WERI-Rb-1 (cell line): Measurements from ENCODE around the gene AFDN.

Experiments used
- DNase-seq: peaks from one replicate; pipeline ENCODE4 v3.0.0-alpha.2; 2020
- H3K27ac ChIP-seq: fragments of 250-450 bp; sonication (Bioruptor Pico); 2 replicates; pipeline ENCODE4 v1.5.1; 2020; ENCODE audit warnings: mild to moderate bottlenecking, moderate library complexity
- H3K27me3 ChIP-seq: fragments of 250-450 bp; sonication (Bioruptor Pico); 2 replicates; pipeline ENCODE4 v1.5.1; 2021; ENCODE audit warnings: mild to moderate bottlenecking, low read depth, moderate library complexity; ENCODE audit not compliant: insufficient read depth, severe bottlenecking
- H3K36me3 ChIP-seq: fragments of 250-450 bp; sonication (Bioruptor Pico); 2 replicates; pipeline ENCODE4 v1.5.1; 2020; ENCODE audit warnings: mild to moderate bottlenecking, moderate library complexity
- H3K4me3 ChIP-seq: 2 replicates; pipeline ENCODE4 v1.5.1; 2011; ENCODE audit warnings: low read depth, mild to moderate bottlenecking, control low read depth, low read length
- H3K9me3 ChIP-seq: fragments of 250-450 bp; sonication (Bioruptor Pico); 2 replicates; pipeline ENCODE4 v1.5.1; 2021; ENCODE audit warnings: mild to moderate bottlenecking, moderate library complexity; ENCODE audit not compliant: severe bottlenecking
- CTCF ChIP-seq: IDR thresholded peaks from 2 replicates; pipeline ENCODE4 v1.5.1; 2011; ENCODE audit warnings: low read depth, mild to moderate bottlenecking, control low read depth, inconsistent platforms, low read length

AFDN gene

GRCh38 chr6:167963589-167964057 lies 136.9 kb downstream of the AFDN start:
- no peak overlapping the region for H3K27ac ChIP-seq
- H3K36me3 ChIP-seq = peaks cover 32% of the 10 kb centered on the region
- TF ChIP-seq CTCF = no peak

GRCh38 chr6:167965592-167966539 lies 139.2 kb downstream of the AFDN start:
- H3K27me3 ChIP-seq = no peaks in the 10 kb centered on the region
- DNase-seq = no peak
- no peak for TF ChIP-seq CTCF
- H3K36me3 ChIP-seq = peaks cover 48% of the 10 kb centered on the region
- H3K9me3 ChIP-seq = no peaks in the 10 kb centered on the region
- H3K4me3 ChIP-seq = no peak overlapping the region
- no peak overlapping the region for H3K27ac ChIP-seq

More at GRCh38 chr6:167963589-167964057, 136.9 kb downstream of the AFDN start:
- no peak for DNase-seq
- no peak overlapping the region for H3K4me3 ChIP-seq
- H3K9me3 ChIP-seq = no peaks in the 10 kb centered on the region
- no peaks in the 10 kb centered on the region for H3K27me3 ChIP-seq

GRCh38 chr6:167966540-167966905 lies 139.8 kb downstream of the AFDN start:
- H3K27ac ChIP-seq = no peak overlapping the region
- no peaks in the 10 kb centered on the region for H3K9me3 ChIP-seq
- no peak for TF ChIP-seq CTCF
- no peak for DNase-seq
- H3K27me3 ChIP-seq = no peaks in the 10 kb centered on the region
- H3K4me3 ChIP-seq = no peak overlapping the region
- peaks cover 48% of the 10 kb centered on the region for H3K36me3 ChIP-seq

GRCh38 chr6:167968091-167968490 lies 141.4 kb downstream of the AFDN start:
- H3K27ac ChIP-seq = no peak overlapping the region
- peak; percentile 63 for DNase-seq
- no peaks in the 10 kb centered on the region for H3K9me3 ChIP-seq
- H3K4me3 ChIP-seq = no peak overlapping the region
- peaks cover 36% of the 10 kb centered on the region for H3K36me3 ChIP-seq
- no peaks in the 10 kb centered on the region for H3K27me3 ChIP-seq
- peak; percentile 70 for TF ChIP-seq CTCF

- DNase-seq = no peak
- H3K36me3 ChIP-seq = peaks cover 32% of the 10 kb centered on the region
- no peak overlapping the region for H3K4me3 ChIP-seq
- H3K27me3 ChIP-seq = no peaks in the 10 kb centered on the region
- H3K27ac ChIP-seq = no peak overlapping the region
- TF ChIP-seq CTCF = no peak
- no peaks in the 10 kb centered on the region for H3K9me3 ChIP-seq
These were observed 143.5 kb downstream of the AFDN start for GRCh38 chr6:167970230-167970629.
